SU-DHL-6 (cell line): ENCODE data around the gene PLK5.

ENCODE experiments used
- EZH2phosphoT487 ChIP-seq: fragments of 200-600 bp; sonication (generic), shearing (Covaris generic); conservative IDR thresholded peaks from 2 replicates; pipeline ENCODE4 v1.6.1; 2018; ENCODE audit warnings: mild to moderate bottlenecking, antibody characterized with exemption, low read length, moderate library complexity, mixed read lengths
- TF ChIP-seq, protein P1 (sequence below): fragments of 200-600 bp; sonication (generic); IDR thresholded peaks from one replicate; pipeline ENCODE4 v1.5.1; 2017; ENCODE audit warnings: antibody characterized with exemption, mild to moderate bottlenecking, low read length, moderate library complexity; ENCODE audit not compliant: insufficient read depth, poor library complexity, severe bottlenecking

GRCh38 chr19:1549332-1549945, 25.6 kb downstream of the PLK5 start:
- TF ChIP-seq, protein P1, sequence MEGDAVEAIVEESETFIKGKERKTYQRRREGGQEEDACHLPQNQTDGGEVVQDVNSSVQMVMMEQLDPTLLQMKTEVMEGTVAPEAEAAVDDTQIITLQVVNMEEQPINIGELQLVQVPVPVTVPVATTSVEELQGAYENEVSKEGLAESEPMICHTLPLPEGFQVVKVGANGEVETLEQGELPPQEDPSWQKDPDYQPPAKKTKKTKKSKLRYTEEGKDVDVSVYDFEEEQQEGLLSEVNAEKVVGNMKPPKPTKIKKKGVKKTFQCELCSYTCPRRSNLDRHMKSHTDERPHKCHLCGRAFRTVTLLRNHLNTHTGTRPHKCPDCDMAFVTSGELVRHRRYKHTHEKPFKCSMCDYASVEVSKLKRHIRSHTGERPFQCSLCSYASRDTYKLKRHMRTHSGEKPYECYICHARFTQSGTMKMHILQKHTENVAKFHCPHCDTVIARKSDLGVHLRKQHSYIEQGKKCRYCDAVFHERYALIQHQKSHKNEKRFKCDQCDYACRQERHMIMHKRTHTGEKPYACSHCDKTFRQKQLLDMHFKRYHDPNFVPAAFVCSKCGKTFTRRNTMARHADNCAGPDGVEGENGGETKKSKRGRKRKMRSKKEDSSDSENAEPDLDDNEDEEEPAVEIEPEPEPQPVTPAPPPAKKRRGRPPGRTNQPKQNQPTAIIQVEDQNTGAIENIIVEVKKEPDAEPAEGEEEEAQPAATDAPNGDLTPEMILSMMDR, result no peak
- TF ChIP-seq EZH2phosphoT487, result no peak
